IPS-18a (cell line): Measurements from ENCODE around the gene CALY.

Experiments used
- H3K27ac ChIP-seq: one replicate; pipeline ENCODE4 v1.5.1; 2013; ENCODE audit warnings: low read length
- H3K27me3 ChIP-seq: one replicate; pipeline ENCODE4 v1.6.1; 2013; ENCODE audit warnings: mild to moderate bottlenecking, low read length; ENCODE audit not compliant: control insufficient read depth, insufficient read depth
- H3K36me3 ChIP-seq: one replicate; pipeline ENCODE4 v1.6.1; 2013; ENCODE audit warnings: low read depth, low read length; ENCODE audit not compliant: control insufficient read depth
- H3K4me1 ChIP-seq: one replicate; pipeline ENCODE4 v1.6.1; 2013; ENCODE audit warnings: low read depth, low read length; ENCODE audit not compliant: control insufficient read depth
- H3K4me3 ChIP-seq: one replicate; pipeline ENCODE4 v1.5.1; 2013; ENCODE audit warnings: low read length
- H3K9ac ChIP-seq: one replicate; pipeline ENCODE4 v1.6.1; 2013; ENCODE audit warnings: mild to moderate bottlenecking, low read length, moderate library complexity
- H3K9me3 ChIP-seq: one replicate; pipeline ENCODE4 v1.6.1; 2013; ENCODE audit warnings: low read depth, low read length; ENCODE audit not compliant: control insufficient read depth

Gene CALY

GRCh38 chr10:133302230-133302629 is 34.5 kb downstream of the CALY start:
- H3K9ac ChIP-seq, result no peak overlapping the region
- H3K27me3 ChIP-seq, result no peaks in the 10 kb centered on the region
- no peaks in the 10 kb centered on the region for H3K4me1 ChIP-seq
- no peak overlapping the region for H3K4me3 ChIP-seq
- H3K36me3 ChIP-seq, result peaks cover 28% of the 10 kb centered on the region
- no peaks in the 10 kb centered on the region for H3K9me3 ChIP-seq
- no peak overlapping the region for H3K27ac ChIP-seq

GRCh38 chr10:133299738-133300137 is 37.0 kb downstream of the CALY start:
- H3K9ac ChIP-seq, result no peak overlapping the region
- no peaks in the 10 kb centered on the region for H3K9me3 ChIP-seq
- H3K4me1 ChIP-seq, result no peaks in the 10 kb centered on the region
- H3K36me3 ChIP-seq, result peaks cover 44% of the 10 kb centered on the region
- H3K4me3 ChIP-seq, result no peak overlapping the region
- no peaks in the 10 kb centered on the region for H3K27me3 ChIP-seq
- H3K27ac ChIP-seq, result no peak overlapping the region

- Histone ChIP-seq H3K4me3 (no peak overlapping the region), H3K36me3 (peaks cover 49% of the 10 kb centered on the region), H3K4me1 (no peaks in the 10 kb centered on the region), H3K9me3 (no peaks in the 10 kb centered on the region), H3K27ac (no peak overlapping the region), H3K27me3 (no peaks in the 10 kb centered on the region), H3K9ac (no peak overlapping the region)
Measured at GRCh38 chr10:133299224-133299623, 37.5 kb downstream of the CALY start.

GRCh38 chr10:133298466-133298865 is 38.2 kb downstream of the CALY start:
- Histone ChIP-seq H3K27ac (no peak overlapping the region), H3K4me1 (no peaks in the 10 kb centered on the region), H3K4me3 (no peak overlapping the region), H3K9ac (no peak overlapping the region), H3K9me3 (no peaks in the 10 kb centered on the region), H3K27me3 (no peaks in the 10 kb centered on the region), H3K36me3 (peaks cover 56% of the 10 kb centered on the region)

- peaks cover 64% of the 10 kb centered on the region for H3K36me3 ChIP-seq
- H3K4me3 ChIP-seq, result no peak overlapping the region
- H3K9me3 ChIP-seq, result no peaks in the 10 kb centered on the region
Measured at GRCh38 chr10:133297504-133297903, 39.2 kb downstream of the CALY start.

DNA sequence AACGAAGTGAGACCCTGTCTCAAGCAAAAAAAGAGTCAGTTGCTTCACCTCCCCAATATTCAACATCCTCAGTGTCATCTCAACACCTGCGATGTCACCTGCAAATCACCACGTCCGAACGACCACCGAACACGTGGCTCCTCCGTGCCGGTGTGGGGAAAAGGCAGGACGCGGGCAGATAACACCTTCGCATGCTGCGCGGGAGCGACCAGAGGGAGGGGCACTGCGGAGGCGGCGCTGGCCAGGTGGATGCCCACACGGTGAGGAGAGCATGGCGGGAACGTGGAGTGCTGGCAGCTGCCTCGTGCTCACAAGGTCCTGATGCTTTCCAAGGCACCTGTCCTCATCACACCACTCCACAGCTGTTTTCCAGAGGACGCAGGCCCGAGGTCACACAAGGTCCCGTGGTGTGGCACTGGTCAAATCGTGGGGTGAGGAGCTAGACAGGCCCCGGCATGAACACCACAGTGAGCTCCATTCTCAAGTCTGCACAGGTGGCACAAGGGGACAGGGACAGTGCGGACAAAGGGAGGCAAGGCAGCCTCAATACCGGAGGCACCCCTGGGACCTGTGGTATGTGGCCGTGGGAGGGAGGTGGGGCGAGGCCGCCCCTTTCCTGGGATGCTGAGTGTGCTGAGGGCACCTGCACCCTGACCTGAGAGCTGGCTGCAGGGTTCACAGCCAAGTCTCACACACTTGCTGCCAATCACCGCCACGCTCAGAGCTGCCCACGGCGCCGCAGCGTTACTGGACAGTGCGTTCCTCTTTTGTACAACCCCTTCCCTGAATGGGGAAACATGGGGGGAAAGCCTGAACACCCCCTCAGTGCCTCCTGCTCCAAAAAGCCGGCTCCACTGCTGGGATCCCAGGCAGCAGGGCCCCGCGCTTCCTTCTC is 41.0 kb downstream of the CALY start:
- H3K27me3 ChIP-seq, result no peaks in the 10 kb centered on the region
- H3K4me3 ChIP-seq, result no peak overlapping the region
- peaks cover 71% of the 10 kb centered on the region for H3K36me3 ChIP-seq
- no peaks in the 10 kb centered on the region for H3K9me3 ChIP-seq
- no peaks in the 10 kb centered on the region for H3K4me1 ChIP-seq
- no peak overlapping the region for H3K27ac ChIP-seq
- no peak overlapping the region for H3K9ac ChIP-seq

More at GRCh38 chr10:133297504-133297903, 39.2 kb downstream of the CALY start:
- Histone ChIP-seq H3K9ac (no peak overlapping the region), H3K4me1 (no peaks in the 10 kb centered on the region), H3K27ac (no peak overlapping the region), H3K27me3 (no peaks in the 10 kb centered on the region)

GRCh38 chr10:133294189-133294588 is 42.5 kb downstream of the CALY start:
- H3K9ac ChIP-seq, result no peak overlapping the region
- H3K36me3 ChIP-seq, result peaks cover 72% of the 10 kb centered on the region
- no peaks in the 10 kb centered on the region for H3K4me1 ChIP-seq
- H3K9me3 ChIP-seq, result no peaks in the 10 kb centered on the region
- no peak overlapping the region for H3K27ac ChIP-seq
- H3K27me3 ChIP-seq, result no peaks in the 10 kb centered on the region
- H3K4me3 ChIP-seq, result no peak overlapping the region

DNA sequence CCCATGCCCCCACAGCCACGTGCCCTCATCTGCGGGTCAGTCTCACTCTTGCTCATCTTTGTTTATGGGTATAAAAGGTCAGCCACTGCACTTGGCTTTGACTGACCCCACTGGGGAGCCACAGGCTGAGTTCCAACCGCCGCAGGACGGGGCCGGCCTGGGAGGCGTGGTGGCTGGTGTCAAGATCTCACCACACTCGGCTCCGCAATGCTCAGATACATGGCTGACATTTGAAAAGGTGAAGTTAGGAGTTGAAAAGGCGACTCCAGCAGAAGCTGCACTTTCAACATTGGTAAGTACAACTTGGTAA is 42.9 kb downstream of the CALY start:
- Histone ChIP-seq H3K27ac (no peak overlapping the region), H3K27me3 (no peaks in the 10 kb centered on the region), H3K4me1 (no peaks in the 10 kb centered on the region), H3K9me3 (no peaks in the 10 kb centered on the region), H3K4me3 (no peak overlapping the region), H3K36me3 (peaks cover 72% of the 10 kb centered on the region), H3K9ac (no peak overlapping the region)

- no peaks in the 10 kb centered on the region for H3K4me1 ChIP-seq
- no peak overlapping the region for H3K4me3 ChIP-seq
- no peaks in the 10 kb centered on the region for H3K27me3 ChIP-seq
- no peaks in the 10 kb centered on the region for H3K9me3 ChIP-seq
- peaks cover 68% of the 10 kb centered on the region for H3K36me3 ChIP-seq
- H3K9ac ChIP-seq, result no peak overlapping the region
- H3K27ac ChIP-seq, result no peak overlapping the region
Measured at GRCh38 chr10:133292919-133293809, 43.5 kb downstream of the CALY start.

GRCh38 chr10:133289761-133290160 is 46.9 kb downstream of the CALY start:
- H3K27me3 ChIP-seq, result no peaks in the 10 kb centered on the region
- no peak overlapping the region for H3K9ac ChIP-seq
- H3K36me3 ChIP-seq, result peaks cover 63% of the 10 kb centered on the region
- no peak overlapping the region for H3K4me3 ChIP-seq
- H3K27ac ChIP-seq, result no peak overlapping the region
- H3K4me1 ChIP-seq, result no peaks in the 10 kb centered on the region
- no peaks in the 10 kb centered on the region for H3K9me3 ChIP-seq

- H3K4me3 ChIP-seq, result no peak overlapping the region
- no peak overlapping the region for H3K27ac ChIP-seq
- no peaks in the 10 kb centered on the region for H3K27me3 ChIP-seq
- H3K9me3 ChIP-seq, result no peaks in the 10 kb centered on the region
- H3K36me3 ChIP-seq, result peaks cover 54% of the 10 kb centered on the region
- H3K9ac ChIP-seq, result no peak overlapping the region
- no peaks in the 10 kb centered on the region for H3K4me1 ChIP-seq
Measured at GRCh38 chr10:133287832-133288500, 48.7 kb downstream of the CALY start.
